Endothelial cell (in vitro differentiated cells): ENCODE measurements around the gene LRBA. TPM values are rescaled to one million over a fixed set of nuclear protein-coding genes. Genes with fewer than 3 reads are reported as not detected.
"Not testable (repeated sequence)": the region's sequence is repeated elsewhere in the genome, so short reads cannot be mapped to it uniquely, and the experiment has no call there.

Source experiments
- DNase-seq: peaks from one replicate; pipeline ENCODE4 v3.0.0; 2021; ENCODE audit warnings: low spot score
- H3K27ac Mint-ChIP-seq: one replicate; pipeline ENCODE4 v1.8.0; 2021; ENCODE audit warnings: mixed read lengths, inconsistent platforms; ENCODE audit not compliant: unreplicated experiment
- H3K27me3 Mint-ChIP-seq: one replicate; pipeline ENCODE4 v1.8.0; 2021; ENCODE audit warnings: mild to moderate bottlenecking, moderate library complexity, mixed read lengths, inconsistent platforms; ENCODE audit not compliant: unreplicated experiment
- H3K36me3 Mint-ChIP-seq: one replicate; pipeline ENCODE4 v1.8.0; 2021; ENCODE audit warnings: mild to moderate bottlenecking, low read depth, mixed read lengths, inconsistent platforms; ENCODE audit not compliant: unreplicated experiment
- H3K4me1 Mint-ChIP-seq: one replicate; pipeline ENCODE4 v1.8.0; 2021; ENCODE audit warnings: mild to moderate bottlenecking, mixed read lengths, inconsistent platforms; ENCODE audit not compliant: unreplicated experiment
- H3K4me3 Mint-ChIP-seq: one replicate; pipeline ENCODE4 v1.8.0; 2021; ENCODE audit warnings: mild to moderate bottlenecking, mixed read lengths, inconsistent platforms; ENCODE audit not compliant: unreplicated experiment
- H3K9me3 Mint-ChIP-seq: one replicate; pipeline ENCODE4 v1.8.0; 2021; ENCODE audit warnings: mixed read lengths, inconsistent platforms; ENCODE audit not compliant: unreplicated experiment
- CTCF ChIP-seq: fragments of 200-600 bp; sonication (generic); IDR thresholded peaks from one replicate; pipeline ENCODE4 v1.5.0; 2021; ENCODE audit warnings: antibody characterized with exemption; ENCODE audit not compliant: unreplicated experiment
- total RNA-seq: library from RNA; stranded (reverse); fragmentation: NEBNext Ultra II Directional; extraction: Animal tissue kit (Norgen Biotek cat#: 25700); gene quantifications from one replicate; pipeline ENCODE4 v1.2.1, GENCODE V29; 2021; ENCODE audit not compliant: unreplicated experiment

The LRBA gene
- total RNA-seq, 1 donor from 2014 or later = 44.3 TPM

- TF ChIP-seq CTCF = no peak
- DNase-seq = no peak
- Mint-ChIP-seq H3K4me3 (no peak overlapping the region), H3K4me1 (peaks cover 11% of the 10 kb centered on the region), H3K27ac (no peak overlapping the region), H3K36me3 (no peaks in the 10 kb centered on the region), H3K9me3 (no peaks in the 10 kb centered on the region), H3K27me3 (peaks cover 7% of the 10 kb centered on the region)
Observed at GRCh38 chr4:150997141-150997540, 17.9 kb downstream of the LRBA start.

- no peak for DNase-seq
- H3K36me3 Mint-ChIP-seq = peaks cover 7% of the 10 kb centered on the region
- no peaks in the 10 kb centered on the region for H3K9me3 Mint-ChIP-seq
- H3K4me3 Mint-ChIP-seq = no peak overlapping the region
- no peak overlapping the region for H3K27ac Mint-ChIP-seq
- no peaks in the 10 kb centered on the region for H3K27me3 Mint-ChIP-seq
- no peak for TF ChIP-seq CTCF
- H3K4me1 Mint-ChIP-seq = peaks cover 9% of the 10 kb centered on the region
Observed at GRCh38 chr4:150994721-150995120, 20.4 kb downstream of the LRBA start.

- H3K27me3 Mint-ChIP-seq, H3K36me3 Mint-ChIP-seq: not testable (repeated sequence)
Observed at GRCh38 chr4:150993577-150993976, 21.5 kb downstream of the LRBA start.

GRCh38 chr4:150990993-150991392, 24.1 kb downstream of the LRBA start:
- Mint-ChIP-seq H3K4me3 (no peak overlapping the region), H3K36me3 (peaks cover 7% of the 10 kb centered on the region), H3K27me3 (no peaks in the 10 kb centered on the region), H3K9me3 (no peaks in the 10 kb centered on the region), H3K27ac (no peak overlapping the region), H3K4me1 (peaks cover 8% of the 10 kb centered on the region)
- DNase-seq = no peak
- no peak for TF ChIP-seq CTCF

More at GRCh38 chr4:150993577-150993976, 21.5 kb downstream of the LRBA start:
- not testable (repeated sequence) for H3K4me3 Mint-ChIP-seq, H3K27ac Mint-ChIP-seq, H3K9me3 Mint-ChIP-seq, DNase-seq, H3K4me1 Mint-ChIP-seq

GRCh38 chr4:150990250-150990649, 24.8 kb downstream of the LRBA start:
- Mint-ChIP-seq H3K27me3 (no peaks in the 10 kb centered on the region), H3K4me3 (no peak overlapping the region), H3K27ac (no peak overlapping the region), H3K4me1 (peaks cover 8% of the 10 kb centered on the region), H3K36me3 (peaks cover 7% of the 10 kb centered on the region), H3K9me3 (no peaks in the 10 kb centered on the region)
- TF ChIP-seq CTCF = no peak
- DNase-seq = no peak

- H3K4me3 Mint-ChIP-seq = no peak overlapping the region
- TF ChIP-seq CTCF = no peak
- H3K27ac Mint-ChIP-seq = no peak overlapping the region
- DNase-seq = no peak
- no peaks in the 10 kb centered on the region for H3K27me3 Mint-ChIP-seq
- peaks cover 8% of the 10 kb centered on the region for H3K4me1 Mint-ChIP-seq
- H3K36me3 Mint-ChIP-seq = peaks cover 7% of the 10 kb centered on the region
- no peaks in the 10 kb centered on the region for H3K9me3 Mint-ChIP-seq
Observed at GRCh38 chr4:150988238-150988637, 26.8 kb downstream of the LRBA start.
